GM18505 (cell line): ENCODE measurements around the gene GABRG3.

Source experiments
- ATAC-seq: cut with Tn5 transposase; IDR thresholded peaks from one replicate; pipeline ENCODE4 v1.9.1; 2021; ENCODE audit not compliant: unreplicated experiment
- POLR2A ChIP-seq: IDR thresholded peaks from 4 replicates; pipeline ENCODE4 v1.6.1; 2011; ENCODE audit warnings: borderline replicate concordance; ENCODE audit not compliant: insufficient read depth, insufficient read length; ENCODE audit errors: extremely low read depth

The GABRG3 gene

DNA sequence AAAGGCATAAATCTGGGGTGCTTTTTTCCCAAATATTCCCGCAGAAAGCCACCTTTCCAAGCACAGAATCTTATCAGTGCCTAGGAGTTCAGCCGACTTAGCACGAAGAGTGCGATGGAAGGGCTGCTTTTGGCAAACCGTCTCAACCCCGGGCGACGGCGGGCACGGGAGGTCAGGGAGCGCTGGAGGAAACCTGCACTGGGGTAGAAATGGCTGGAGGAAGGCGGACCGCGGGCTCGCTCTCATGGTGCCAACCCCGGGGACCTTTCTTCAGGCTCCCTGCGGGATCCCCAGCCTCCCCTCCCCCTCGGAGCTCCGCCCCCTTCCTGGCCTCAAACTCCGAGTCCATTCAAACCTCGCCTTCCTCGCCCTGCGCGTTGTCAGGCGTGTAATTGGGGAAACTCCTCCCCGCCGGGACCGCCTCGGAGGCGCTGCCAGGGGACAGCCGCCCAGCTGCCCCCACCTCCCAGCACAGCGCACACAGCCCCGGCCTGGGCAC lies at the start of gene GABRG3:
Gene GABRG3, plus strand, starts transcription at position 470 of the 499 bp plus-strand sequence.
- ATAC-seq: no peak
- no peak for TF ChIP-seq POLR2A

DNA sequence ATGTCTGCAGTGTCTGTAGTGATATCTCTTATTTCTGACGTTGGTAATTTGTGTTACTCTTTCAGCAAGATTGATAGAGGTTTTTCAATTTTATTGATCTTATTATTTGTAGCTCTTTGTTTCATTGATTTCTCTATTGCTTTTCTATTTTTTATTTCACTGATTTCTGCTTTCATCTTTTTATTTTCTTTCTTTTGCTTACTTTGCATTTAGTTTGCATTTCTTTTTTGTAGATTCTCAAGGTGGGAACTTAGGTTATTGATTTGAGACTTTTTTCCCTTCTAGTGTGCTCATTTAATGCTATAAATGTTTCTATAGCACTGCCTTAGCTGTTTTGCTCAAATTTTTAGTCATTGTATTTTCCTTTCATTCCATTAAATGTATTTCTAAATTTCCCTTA lies 49.5 kb upstream of the GABRG3 start:
- ATAC-seq: no peak

DNA sequence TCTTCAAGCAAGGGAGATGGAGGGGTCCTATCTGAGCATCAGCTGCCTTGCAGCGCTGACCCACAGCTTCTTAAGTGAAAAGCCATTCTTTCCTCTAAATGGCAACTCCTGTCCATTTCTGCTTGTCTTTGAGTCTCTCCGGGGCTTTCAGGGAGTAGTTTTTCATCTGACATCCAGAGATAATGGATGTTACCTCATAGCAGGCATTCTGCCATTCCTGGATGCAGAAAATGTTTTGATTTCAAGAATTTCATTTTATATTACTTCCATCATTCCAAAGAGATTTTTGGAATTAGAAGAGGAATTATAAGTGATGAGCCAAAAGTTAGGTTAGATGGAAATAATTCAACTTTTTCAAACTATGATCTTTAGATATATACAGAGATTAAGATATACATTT lies 44.9 kb upstream of the GABRG3 start:
- ATAC-seq: no peak

More for the DNA sequence above, 49.5 kb upstream of the GABRG3 start:
- no peak for TF ChIP-seq POLR2A

DNA sequence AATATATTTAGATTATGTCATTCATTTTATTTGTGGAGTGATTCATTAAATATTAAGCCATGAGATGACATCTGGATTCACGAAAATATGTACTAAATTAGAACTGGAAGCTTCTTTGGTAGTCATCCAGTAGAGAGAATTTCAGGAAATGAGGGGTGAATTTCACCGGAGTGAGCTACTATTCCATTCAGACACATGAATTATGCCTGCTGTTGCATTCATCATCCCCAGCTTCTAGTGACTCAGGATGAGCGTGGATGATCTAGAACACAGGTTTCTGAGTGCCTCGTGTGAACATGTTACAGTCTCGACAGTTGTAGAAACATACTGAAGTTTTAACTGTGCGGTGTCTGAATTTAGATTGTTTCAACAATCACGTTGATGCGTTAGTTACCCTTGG lies 42.9 kb upstream of the GABRG3 start:
- no peak for ATAC-seq
- TF ChIP-seq POLR2A: no peak

More for the DNA sequence above, 44.9 kb upstream of the GABRG3 start:
- no peak for TF ChIP-seq POLR2A

DNA sequence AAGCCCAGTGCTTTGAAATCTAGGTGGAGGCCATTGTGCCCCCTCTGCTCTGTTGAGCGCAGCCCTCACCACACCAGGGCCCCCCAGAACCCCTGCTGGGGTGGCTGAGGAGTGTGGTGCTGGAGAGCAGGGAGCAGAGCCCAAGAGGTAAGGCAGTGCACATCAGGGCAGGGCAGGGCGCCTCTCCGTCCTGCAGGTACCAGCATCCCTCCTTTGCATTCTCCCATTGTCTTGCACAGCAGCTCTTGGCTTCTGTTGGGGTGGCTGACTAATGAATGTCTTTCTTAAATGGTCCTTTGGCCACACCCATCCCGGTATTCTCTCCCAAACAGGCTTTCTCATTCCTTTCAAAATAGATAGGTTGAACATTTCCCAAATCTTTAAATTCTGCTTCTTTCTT lies 41.4 kb upstream of the GABRG3 start:
- no peak for ATAC-seq
- TF ChIP-seq POLR2A: no peak

DNA sequence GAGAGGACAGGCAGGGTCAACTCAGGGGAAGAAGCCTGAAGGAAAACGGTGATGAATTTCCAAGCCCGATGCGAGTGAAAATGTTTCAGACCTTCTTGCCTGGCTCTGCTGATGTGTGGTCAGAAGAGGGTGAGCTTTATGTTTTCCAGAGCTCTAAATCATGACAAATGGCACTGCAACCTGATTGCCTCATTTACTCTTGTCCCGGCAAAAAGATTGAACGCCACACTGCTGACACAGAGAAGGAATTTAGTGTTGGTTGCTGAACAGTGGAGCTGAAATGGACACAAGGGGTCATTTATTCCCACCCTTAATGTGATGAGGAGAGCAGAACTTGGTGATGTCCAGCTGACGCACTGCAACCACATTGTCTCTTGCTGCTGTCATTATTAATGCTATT lies 36.1 kb upstream of the GABRG3 start:
- no peak for ATAC-seq
- no peak for TF ChIP-seq POLR2A

DNA sequence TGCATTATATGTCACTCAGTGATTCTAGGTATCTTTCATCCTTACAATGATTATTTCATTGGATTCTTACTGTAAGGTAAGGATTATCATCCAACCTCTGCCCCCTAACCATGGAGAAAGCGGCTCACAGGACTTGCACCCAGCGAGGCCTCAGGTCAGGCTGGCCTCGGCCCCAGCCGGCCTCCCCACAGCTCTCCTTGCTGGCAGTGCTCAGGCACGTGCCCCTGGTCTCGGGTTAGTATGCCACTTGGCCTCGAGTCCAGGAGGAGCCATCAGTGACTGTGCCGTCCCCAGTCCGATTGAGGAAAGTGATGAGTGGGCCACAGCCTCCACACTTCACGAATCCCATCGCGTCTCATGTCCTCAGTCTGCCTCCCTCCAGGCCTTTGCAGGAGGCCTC lies 35.7 kb upstream of the GABRG3 start:
- no peak for ATAC-seq

DNA sequence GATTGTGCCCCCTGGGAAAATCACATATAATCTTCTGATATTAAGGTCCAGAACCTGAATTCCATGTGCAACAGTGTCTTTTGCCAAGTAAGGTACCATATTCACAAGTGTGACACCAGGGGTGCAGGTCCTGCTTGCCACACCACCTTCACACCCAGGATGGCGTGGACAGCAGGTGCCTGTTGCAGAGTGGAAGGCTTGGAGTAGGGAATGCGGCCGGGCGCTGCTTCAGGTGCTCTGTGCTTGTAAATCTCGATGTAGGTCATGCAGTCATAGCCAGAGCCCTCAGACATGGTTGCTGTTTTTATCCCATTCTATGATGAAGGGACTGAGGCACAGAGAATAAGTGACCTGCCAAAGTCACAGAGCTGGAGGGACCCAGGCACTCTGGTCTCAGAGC lies 34.5 kb upstream of the GABRG3 start:
- no peak for TF ChIP-seq POLR2A

More for the DNA sequence above, 35.7 kb upstream of the GABRG3 start:
- TF ChIP-seq POLR2A: no peak

DNA sequence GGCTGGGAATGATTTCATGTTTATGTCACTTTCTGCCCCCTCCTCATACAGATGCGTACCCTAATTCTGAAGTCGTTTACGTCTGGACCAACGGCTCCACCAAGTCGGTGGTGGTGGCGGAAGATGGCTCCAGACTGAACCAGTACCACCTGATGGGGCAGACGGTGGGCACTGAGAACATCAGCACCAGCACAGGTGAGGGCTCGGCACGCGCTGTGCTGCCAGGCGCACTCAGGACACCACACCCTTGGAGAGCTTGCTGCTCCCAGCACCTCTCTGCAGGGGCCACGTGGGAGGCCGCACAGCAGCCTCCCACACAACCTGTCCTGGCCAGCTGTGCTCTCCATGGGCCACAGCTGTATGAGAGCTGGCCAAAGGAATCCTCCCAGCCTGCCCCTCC lies 33.8 kb upstream of the GABRG3 start:
- TF ChIP-seq POLR2A: no peak
- no peak for ATAC-seq

More for the DNA sequence above, 34.5 kb upstream of the GABRG3 start:
- ATAC-seq: no peak

DNA sequence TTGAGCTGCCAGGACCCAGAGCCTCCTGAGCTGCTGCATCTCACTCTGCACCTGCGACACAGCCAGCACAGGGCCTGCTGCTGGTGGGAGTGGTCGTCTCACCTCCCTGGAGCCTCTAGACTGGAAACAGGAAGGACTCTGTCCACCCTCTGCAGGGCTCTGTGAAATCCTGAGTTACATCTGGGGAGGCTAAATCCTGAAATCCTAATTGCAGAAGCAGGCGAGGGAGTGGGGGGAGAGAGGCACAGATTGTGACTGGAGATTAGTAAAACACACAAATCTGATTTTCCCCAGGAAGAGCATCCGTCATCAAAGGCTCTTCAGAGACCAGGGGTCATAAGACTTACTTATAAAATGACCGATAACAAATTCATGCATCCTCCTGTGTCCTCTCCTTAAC lies 31.6 kb upstream of the GABRG3 start:
- TF ChIP-seq POLR2A: no peak
- ATAC-seq: no peak

DNA sequence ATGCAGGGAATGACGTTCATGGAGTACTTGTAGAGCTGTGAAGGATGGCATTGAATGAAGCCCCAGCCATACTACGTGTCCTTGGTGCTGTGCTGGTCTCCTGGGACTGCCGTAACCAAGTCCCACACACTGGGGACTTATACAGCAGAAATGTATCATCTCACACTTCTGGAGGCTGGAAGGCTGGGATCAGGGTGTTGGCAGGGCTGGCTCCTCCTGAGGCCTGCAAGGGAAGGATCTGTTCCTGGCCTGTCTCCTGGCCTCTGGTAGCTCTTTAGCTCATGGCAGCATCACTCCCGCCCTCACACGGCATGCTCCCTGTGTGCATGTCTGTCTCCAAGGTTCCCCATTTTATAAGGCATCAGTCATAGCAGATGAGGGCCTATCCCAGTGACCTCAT lies 29.5 kb upstream of the GABRG3 start:
- ATAC-seq: no peak
- TF ChIP-seq POLR2A: no peak

DNA sequence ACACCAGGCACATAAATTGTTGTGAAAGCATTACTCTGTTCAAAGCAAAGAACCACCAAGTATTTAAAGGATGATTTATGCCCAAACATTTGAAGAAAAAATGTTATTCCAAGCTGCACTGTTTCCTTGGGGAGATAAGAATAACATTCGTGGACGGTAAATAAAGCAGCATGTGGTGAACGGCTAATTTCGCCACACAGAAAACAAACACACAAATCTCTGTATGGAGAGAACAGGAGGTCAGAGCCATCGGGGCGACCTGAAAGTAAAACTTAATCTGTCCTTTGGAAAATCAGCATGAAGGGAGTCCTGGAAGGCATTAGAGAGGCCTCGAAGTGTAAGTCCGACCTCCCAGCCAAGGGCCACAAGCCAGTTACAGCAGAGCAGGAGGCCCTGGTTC lies 27.1 kb upstream of the GABRG3 start:
- no peak for ATAC-seq
- TF ChIP-seq POLR2A: no peak

DNA sequence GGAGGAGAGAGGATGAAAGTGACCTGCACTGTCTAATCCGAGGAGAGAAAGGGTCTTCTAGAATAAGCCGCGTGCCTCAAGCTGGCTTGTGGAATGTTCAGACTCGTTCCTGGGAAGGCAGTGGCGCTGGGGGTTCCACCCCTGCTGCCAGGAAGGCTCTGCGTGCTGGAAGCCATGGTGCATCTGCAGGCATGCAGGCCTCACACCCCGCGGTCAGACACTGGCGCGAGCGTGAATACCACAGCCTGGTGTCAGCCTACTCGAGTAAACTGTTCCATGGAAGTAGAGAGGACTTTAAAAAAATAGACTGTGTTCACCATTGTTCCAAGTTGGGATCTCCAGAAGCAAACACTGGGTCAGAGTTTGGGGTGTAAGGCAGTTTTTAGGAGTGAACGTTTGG lies 25.9 kb upstream of the GABRG3 start:
- ATAC-seq: no peak
- TF ChIP-seq POLR2A: no peak

DNA sequence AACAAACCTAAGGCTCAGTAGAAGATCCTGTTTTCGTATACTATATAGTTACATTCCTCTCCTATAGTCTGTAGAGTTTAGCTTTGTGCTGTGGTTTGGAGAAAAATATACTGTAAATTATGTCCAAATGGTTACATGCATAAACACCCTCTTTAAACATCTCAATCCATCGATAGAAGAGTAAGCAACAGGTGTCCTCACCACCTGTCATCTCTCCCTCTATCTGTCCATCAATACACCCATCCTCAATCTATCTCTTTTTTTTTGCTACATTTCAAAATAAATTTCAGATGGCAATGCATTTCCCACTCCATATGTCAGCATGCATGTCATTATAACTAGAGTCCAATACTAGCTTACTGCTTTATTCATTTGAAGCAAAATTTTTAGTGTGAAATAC lies 21.0 kb upstream of the GABRG3 start:
- no peak for TF ChIP-seq POLR2A
- no peak for ATAC-seq

DNA sequence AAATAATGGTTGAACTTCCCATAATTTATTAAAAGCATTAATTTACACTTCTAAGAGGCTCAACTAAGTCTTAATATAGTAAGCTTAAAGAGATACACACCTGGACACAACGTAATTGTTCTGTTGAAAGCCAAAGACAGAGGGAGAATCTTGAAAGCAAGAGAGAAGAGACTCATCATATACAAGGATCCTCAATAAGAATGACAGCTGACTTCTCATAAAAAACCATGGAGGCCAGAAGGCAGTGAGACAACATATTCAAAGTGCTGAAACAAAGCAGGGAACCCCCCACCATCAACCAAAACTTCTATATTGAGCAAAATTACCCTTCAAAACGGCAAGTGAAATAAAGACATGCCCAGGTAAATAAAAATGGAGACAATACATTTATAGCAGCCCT lies 16.6 kb upstream of the GABRG3 start:
- TF ChIP-seq POLR2A: no peak
- ATAC-seq: no peak

DNA sequence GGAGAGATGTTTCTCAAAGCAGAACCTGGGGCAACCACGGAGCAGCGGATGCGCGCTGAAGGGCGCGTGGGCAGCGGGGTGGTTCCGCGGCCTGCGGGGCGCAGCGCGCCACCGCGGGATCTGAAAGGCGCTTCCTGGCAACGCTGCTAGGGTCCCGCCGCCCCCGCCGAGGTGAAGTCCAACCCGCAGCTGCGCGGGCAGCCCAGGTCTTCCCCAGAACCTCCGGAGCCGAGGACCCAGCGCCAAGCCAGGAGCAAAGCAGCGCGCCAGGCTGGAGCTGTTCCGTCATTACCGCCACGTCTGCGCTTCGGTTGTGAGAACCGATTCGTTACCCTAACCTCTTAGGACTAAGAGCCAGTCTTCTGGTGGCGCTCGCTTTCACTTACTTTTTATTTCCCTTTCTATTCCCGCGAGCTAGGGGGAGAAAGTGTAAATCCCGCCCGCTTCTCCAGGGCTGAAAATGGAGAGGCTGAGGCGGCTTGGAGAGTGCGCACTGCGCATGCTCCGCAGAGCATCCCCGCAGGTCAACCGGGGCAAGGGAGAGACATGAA lies 3.2 kb upstream of the GABRG3 start:
- no peak for TF ChIP-seq POLR2A
- no peak for ATAC-seq

DNA sequence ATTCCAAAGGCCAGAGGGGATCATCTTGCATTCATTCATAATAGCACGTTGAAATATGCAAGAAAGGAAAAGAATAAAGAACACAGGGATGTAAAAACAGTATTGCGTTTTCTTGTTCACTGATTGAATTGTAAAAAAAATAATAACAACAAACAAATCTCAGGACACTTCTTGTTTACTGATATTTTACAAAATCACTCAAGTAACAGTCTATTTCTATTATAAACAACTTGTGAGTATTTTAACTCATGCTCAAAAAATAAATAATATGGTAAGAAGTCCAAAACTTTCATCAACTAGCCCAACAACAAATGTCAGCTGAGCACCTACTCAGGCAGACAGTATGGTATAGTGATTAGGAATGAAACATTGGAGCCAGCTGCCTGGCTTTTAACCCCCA lies 2.2 kb upstream of the GABRG3 start:
- no peak for ATAC-seq
- TF ChIP-seq POLR2A: no peak
